DMS53 treated with DMSO at 0.1 percent for 48 hours (cell line): ENCODE results near the gene CHRNG.

ENCODE experiments used
- DNase-seq: peaks from one replicate; lab custom pipeline; 2025; ENCODE audit not compliant: unreplicated experiment; lab: John Stamatoyannopoulos, UW

The CHRNG gene, protein sequence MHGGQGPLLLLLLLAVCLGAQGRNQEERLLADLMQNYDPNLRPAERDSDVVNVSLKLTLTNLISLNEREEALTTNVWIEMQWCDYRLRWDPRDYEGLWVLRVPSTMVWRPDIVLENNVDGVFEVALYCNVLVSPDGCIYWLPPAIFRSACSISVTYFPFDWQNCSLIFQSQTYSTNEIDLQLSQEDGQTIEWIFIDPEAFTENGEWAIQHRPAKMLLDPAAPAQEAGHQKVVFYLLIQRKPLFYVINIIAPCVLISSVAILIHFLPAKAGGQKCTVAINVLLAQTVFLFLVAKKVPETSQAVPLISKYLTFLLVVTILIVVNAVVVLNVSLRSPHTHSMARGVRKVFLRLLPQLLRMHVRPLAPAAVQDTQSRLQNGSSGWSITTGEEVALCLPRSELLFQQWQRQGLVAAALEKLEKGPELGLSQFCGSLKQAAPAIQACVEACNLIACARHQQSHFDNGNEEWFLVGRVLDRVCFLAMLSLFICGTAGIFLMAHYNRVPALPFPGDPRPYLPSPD

DNA sequence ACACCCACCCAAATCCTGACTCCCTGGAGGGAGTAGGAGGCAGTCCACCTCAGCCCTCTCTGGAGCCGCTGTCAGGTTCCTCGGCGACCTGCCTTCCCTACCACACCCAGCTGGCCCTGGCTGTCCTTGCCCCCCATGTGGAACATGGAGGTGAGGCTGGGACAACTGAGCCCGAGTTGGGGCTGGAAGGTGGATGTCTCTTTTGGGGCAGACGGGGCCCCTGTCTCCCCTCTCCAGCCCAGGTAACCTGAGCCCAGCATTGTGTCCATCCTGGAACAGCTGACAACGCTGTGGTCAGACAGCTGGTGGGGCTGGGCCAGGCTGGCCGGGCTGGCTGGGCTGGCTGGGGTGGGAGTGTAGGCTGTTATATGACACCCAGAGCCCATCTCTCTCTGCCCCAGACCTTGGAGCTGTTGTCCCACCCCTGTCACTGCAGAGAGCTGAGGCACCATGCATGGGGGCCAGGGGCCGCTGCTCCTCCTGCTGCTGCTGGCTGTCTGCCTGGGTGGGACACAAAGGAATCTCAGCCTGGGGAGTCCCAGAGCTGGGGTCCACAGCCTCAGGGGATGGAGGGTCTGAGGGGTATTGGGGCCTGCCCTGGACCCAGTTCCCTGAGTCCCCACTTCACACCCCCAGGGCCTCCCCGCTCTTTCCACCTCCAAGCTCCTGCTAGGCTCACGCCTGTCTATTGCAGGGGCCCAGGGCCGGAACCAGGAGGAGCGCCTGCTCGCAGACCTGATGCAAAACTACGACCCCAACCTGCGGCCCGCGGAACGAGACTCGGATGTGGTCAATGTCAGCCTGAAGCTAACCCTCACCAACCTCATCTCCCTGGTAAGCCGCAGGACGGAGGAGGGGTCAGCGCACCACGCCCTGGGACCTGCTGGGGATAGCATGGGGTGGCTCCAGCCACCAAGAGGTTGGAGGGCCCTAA lies at the start of gene CHRNG:
Gene CHRNG, plus strand, starts transcription at position 395 of the 934 bp plus-strand sequence. Its CDS starts 56 bp downstream, at position 451.
- DNase-seq = no peak

DNA sequence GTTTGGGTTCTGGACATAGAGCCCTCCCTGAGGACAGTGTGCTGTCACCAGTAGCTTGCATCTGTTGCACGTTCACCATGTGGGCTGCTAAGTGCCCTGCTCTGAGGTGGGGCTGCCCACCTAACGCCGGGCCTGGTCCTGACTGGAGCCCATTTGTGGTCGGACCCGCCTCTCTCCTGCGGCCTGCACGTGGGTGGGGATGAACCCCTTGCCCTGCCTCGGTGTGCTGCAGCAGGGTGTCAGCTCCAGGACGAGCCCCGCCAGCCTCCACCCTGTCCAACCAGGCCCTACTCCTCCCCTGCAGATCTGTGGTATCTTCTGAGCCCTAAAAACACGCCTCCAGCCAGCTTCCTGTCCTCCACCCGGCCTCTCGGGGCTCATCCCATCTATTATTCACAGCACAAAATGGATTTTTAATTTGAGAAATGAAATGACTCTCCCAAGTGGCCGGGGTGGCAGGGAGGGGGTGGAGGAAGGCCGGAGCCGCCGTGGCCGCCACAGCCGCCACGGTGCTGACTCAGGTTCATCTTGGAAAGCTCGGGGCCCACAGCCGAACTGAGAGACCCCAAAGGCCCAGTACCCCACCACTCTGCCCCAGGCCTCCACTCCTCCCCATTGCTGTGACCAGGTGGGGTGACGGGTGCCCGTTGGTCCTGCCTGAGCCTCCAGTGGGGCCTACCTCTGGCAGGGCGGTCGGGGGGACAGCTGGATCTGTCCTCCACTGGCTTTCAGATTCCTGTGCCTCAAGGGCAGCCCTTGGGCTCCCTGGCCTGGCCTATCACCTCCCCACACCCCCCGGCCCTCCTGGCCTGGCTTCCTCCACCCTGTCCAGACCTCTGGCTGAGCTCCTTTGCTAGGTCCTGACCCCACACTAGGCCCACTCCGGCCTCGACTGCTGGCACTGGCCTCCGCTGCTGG lies 49.0 kb upstream of the CHRNG start:
- no peak for DNase-seq

DNA sequence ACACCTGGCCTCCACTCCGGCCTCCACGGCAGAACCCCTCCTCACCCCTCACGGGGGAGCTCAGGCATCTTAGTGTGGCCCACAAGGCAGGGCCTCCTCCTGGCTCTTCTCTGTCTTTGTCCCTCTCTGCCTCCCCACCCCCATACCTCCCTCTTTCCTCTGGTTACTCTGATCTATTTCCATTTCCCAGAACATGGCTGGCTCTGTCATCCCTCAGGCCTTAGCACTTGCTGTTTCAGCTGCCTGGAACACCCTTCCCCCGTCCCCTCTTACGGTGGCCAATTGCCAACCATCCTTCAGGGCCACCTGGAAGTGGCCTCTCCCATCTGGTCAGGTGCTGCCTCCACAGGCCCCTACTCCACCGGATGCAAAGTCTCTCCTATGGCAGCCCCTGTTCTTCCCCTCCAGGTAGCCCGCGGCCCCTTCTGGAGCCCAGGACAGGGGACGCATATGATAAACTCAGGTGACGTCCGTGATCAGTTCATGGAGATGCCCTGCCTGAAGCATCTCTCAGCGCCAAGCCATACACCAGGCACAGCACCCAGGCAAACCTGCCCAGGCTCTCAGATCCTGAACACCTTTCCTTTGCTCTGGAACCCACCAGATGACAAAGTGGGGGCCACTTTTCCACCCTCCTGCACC lies 48.2 kb upstream of the CHRNG start:
- DNase-seq = no peak

DNA sequence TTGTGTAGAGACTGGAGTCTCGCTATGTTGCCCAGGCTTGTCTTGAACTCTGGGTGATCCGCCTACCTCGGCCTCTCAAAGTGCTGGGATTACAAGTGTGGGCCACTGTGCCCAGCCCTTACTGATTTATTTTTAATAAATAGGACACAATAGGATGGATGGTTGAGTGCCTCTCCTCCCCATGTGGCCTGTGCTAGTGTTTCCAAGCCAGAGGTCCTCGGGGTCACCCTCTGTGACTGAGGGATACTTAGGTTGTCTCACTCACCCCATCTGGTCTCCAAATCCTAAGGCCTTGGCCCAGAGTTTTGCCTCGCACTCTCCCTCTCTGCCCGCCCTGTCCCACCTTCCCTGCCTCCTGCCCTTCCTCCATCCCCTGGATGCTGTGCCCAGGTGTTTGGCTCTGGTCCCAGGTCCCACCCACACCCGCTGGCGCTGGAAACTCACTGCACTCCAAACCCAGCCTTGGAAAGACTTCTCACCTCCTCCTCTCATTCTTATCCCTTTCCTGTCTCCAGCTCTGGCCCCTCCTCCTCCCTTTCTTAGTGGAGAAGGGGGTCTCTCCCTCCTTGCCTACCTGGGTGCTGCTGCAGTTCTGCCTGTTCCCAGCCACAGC lies 47.1 kb upstream of the CHRNG start:
- no peak for DNase-seq

DNA sequence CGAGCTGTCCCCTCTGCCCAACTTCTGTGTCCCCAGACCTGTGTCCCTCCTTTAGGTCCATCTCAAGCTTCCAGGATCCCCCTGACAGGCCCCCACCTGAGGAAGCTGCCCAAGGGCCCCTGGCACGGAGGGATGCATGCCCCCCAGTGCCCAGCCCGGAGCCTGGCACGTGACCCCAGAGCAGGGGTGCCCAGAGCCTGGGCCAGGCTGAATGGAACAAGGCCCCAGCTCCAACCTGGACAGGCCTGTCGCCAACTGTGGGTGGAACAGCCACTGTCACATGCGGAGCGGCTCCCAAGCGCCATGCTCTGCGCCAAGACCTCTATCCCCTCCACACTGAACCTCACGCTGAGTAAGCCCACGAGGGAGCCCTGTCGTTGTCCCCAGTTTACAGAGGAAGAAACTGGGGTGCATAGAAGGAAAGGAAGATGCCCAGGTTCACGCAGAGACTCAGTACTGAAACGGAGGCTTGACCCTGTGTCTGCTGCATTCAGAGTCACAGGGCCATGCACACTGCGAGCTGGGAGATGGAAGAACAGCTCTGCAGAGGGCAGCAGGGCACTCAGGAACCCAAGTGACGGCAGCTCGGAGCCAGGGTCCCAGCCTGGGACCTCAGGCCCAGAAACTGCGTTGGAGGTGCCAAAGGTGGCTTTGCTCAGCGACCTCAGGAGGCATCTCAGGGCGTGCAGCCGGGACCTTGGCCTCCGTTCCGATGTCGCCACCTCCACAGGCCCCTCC lies 46.4 kb upstream of the CHRNG start:
- no peak for DNase-seq

DNA sequence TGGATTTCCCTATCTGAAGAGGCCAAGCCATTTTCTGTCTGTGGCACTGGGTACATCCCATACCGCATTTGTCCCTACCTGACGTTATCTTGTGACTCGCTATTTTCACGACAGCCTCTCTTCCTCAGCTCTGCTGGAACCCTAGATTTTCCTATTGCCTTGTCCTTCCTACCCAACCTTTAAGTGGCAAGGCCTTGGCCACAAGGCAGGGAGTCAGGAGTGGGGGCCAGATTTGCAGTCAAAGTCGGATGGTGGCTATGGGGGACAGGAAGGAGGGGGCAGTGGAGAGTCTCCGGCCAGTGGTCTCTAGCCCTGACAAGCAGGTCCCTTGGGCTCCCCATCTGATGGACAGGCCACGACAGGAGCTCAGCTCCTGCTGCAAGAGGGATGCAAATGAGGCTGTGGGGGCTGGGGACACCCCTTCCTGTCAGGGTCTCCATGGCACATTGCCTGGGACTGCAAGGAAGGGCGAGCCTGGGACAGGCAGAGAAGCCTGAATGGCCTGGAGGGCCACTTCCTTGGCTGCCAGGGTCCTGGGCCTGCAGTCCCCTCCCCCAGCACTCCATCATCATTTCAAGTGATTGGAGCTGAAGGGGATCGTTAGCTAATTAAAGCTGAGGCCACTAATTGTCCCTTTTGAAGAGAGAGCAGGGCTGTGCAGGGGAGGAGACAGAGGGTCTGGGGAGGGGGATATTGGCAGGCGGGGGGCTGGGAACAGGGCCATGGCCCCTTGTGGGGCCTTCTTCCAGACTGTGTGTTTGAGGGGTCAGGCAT lies 45.6 kb upstream of the CHRNG start:
- no peak for DNase-seq

DNA sequence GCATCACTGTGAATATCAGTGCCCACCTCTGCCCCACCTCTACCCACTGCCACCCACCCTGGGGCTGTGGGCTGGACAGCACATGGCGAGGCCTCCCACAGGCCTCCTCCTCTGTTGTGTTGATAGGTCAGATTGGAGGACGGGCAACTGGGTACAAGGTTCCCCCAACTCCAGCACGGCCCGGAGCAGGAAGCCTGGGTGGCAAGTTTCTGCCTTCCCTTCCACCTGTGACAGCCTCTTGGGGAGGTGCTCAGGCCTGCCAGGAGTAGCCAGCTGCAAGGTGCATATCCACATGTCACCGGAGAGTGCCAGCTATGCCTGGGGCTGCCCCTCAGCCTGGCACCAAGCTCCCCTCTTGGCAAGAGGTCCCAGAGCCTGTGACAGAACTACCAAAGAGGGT lies 45.0 kb upstream of the CHRNG start:
- DNase-seq = no peak

DNA sequence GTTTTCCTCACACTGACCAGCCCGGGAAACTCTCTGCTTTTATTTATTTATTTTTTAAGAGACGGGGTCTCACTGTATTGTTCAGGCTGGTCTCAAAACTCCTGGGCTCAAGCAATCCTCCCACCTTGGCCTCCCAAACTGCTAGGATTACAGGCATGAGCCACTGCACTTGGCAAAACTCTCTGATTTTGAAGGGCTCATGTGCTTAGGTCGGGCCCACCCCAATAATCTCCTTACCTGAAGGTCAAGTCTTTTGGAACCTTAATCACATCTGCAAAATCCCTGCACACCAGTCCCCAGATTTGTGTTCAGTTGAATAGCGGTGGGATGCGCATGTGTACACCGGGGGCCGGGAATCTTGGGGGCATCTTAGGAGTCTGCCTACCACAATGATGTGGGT lies 44.2 kb upstream of the CHRNG start:
- DNase-seq = no peak

DNA sequence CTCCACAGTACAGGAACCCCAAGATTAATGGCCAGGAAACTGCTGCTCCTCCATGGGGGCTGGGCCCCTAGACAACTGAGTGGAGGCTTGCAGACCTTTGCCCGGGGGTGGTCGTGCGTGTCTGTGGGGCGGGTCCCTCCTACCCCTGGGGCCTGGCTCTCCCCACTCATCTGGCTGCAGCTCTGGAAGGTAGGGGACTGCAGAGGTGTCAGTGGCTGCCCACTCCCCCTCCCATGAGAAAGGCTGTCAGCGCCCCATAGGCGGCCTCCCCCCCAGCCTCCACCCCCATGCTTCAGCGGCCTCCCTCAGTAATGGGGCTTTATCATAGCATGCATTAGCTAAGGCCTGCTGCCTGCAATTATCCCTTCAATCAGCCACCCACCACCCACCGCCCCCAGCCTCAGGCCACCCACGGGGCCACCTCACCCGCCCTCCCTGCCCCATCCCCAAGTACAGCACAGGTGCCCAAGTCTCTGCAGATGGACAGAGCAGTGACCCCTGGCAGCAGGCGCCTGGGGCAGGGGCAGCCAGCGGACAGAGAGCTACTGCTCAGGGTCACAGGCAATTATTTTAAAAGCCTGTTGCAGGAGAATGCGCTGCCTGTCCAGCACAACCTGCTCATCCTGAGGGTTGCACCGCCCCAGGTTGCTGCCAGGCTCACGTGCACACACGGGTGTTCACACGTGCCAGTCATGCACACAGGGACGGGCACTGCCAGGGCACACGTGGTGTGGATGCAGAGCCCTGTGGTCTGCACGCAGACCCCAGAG lies 42.8 kb upstream of the CHRNG start:
- DNase-seq = no peak

DNA sequence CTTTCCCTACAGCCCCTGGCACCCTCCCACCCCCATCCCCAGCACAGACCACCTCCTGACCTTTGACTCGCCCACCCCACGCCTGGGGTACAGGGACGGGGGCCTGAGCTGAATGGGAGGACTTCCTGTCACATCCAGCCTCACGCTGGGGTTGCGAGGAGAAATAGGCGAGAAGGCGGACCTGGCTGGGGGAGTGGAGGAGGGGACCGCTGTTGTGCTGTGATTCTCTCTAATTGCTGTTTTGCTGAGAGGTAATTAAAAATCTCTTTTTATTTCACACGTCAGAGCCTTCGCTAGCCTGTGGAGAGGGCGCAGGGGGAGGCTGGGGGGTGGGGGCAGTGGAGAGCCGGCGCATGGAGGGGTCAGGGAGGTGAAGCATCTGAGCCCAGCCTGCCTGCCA lies 42.1 kb upstream of the CHRNG start:
- DNase-seq = no peak

DNA sequence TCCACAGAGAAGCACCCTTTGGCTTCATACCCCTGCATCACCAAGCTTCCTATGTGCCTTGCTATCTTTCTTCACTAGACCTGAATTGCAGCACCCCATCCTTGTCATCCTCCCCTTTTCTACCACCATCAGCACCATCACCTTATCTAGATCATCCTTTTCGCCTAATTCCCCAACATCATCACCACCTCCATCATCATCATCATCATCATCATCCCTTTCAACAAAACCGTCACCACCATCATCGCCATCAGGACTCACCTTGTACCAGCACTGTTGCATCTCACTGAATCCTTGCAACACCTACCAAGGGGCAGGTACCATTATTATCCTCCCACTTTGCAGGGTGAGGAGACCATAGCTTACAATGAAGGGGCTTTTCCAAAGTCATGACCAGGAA lies 41.0 kb upstream of the CHRNG start:
- no peak for DNase-seq

DNA sequence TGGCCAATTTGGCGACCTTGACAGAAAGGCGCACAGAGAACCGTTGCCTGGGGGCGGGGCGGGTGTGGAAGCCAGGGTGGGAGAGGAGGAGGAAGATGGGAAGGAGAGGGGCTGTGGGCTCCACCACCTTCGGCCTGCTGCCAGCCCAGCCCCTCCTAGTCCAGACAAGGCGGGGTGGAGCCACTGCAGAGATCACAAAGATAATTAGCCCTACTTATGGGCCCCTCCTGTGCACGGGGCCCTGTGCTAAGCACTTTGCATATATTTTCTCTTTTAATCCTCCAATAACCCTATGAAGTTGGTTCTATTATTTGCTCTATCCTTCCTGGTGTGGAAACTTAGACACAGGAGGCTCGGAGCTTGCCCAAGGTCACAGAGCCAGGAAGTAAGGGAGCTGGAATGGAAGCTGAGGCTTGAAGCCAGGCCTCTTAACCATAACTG lies 38.1 kb upstream of the CHRNG start:
- DNase-seq = no peak

DNA sequence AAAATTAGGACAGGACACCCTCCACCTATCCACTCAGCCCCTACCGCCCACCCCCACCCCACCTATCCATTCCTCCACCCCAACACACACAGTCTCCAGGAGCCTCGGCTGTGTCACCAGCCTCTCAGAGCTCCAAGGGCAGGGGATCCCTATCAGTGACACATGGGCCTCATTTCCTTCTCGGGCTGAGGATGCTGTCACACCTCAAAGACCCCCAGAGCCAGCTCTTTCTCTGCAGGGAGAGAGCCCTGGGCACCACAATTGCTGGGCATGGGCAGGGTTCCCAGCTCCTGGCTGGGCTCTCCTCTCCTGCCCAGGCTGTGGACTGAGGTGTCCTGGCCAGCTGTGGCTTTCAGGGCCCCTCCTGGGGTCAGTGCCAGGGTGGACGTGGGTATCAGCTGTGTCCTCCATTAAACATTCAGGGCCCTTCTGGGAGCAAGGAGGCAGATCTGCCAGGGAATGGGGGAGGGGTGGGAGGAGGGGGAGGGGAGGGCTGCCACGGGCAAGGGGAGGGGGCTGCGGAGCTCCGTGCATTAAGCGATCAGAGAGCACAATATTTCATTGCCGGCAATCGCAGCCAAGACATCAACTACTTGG lies 37.6 kb upstream of the CHRNG start:
- DNase-seq = no peak

DNA sequence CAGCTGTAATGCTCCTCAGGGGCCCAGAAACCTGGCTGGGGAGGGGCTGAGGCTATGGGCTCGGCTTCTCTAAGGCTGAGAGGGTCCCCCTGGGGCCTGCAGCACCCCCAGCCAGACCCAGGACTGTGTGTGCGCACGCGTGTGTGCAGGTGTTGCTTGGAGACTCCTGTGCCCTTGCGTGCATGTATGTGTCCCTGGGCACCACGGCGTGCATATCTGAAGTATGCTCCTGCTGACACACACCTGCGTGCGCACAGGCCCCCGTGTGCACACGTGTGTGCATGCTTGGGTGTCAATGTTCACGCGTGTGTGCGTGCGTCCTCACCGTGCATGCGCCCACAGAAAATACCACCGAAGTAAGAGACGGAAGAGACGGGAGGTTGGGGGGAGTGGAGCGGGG lies 37.0 kb upstream of the CHRNG start:
- no peak for DNase-seq

DNA sequence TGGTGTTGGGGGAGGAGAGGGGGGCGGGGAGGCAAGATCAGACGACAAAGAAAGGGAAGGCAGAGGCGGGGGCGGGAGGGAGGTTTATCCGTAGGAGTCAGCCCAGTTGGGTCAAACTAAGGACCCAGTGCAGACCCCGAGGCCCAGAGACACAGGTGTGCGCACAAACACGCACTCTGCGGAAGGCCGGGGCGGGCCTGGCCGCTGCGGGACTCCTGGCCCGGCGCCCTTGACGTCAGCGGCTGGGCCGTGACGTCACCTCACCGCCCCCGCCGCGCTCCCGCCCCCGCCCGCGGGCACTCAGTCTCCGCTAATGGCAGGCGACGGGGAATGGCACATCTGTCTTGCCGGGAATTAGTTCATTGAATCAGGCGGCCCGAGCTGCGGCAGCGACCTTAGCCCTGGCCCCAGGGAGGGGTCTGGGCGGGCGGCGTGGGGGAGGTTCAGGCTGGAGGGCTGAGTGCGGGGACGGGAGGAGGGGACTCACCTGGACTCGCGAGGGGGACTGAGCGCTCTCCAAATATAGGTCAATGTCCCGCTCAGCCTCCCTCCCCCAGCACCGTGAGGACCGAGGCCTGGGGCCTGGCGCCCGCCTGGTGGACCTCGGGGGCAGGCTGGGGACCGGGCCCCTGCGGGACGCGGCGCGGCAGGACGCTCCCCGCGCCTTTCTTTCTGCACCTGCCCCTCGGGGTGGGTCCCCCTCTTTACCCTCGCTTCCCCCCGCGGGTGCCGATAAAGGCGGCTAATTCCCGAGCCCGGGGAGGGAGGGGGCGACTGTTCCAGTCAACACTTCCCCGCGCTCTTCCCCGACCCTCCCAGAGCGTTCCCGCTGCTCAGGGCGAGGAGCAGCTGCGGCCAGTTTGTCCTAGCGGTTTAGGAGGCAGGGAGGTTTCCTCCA lies 36.3 kb upstream of the CHRNG start:
- peak; percentile 8 for DNase-seq

DNA sequence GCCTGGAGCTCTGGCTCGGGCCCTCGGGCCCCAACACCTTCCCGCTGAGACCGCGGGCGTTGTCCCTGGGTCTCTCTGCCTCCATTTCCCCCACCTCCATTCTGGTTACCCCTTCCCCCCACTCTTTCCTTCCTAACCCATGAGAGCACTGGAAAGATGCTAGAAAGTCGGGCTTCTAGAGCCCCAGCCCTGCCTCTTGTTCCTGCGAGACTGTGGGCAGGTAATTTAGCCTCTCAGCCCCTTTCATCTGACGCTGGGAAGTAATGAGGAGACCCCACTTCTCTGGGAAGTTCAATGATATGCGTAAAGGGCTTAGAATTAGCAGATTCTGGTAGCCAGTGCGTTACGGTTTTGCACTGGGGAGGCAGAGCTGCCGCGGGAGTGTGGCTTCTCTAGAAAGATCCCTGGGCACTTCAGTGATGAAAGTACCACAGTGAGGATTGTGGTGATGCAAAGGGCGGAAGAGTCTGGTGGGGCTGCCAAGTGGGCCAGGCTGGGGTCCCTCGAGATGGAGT lies 35.6 kb upstream of the CHRNG start:
- DNase-seq = no peak
